IMR-90 (cell line): ENCODE measurements around the gene CNNM3. TPM values are rescaled to one million over a fixed set of nuclear protein-coding genes. Genes with fewer than 3 reads are reported as not detected.

ENCODE experiments used
- ATAC-seq: fragments of 200-7000 bp; cut with Tn5 transposase; 2 replicates; pipeline ENCODE4 v1.9.1; 2020; ENCODE audit warnings: low read depth, mild to moderate bottlenecking, moderate library complexity
- BruUV-seq: library from RNA; stranded (reverse); fragments of 400-500 nt; replicated peaks from 2 replicates; lab custom pipeline; 2021; lab: Mats Ljungman, UMichigan
- CTCF ChIA-PET: fragments of 300-600 bp; formaldehyde crosslinking; extraction: SDS; loops from one replicate; lab custom pipeline; 2021; ENCODE audit warnings: antibody characterized with exemption; lab: Yijun Ruan, JAX
- POLR2A ChIA-PET: fragments of 300-600 bp; sonication (Branson Sonifier 250); formaldehyde crosslinking; loops from one replicate; lab custom pipeline; 2022; ENCODE audit warnings: antibody characterized with exemption; ENCODE audit not compliant: unreplicated experiment; lab: Charles Lee
- DNase-seq: peaks from one replicate; pipeline ENCODE4 v3.0.0; 2013
- H2AFZ ChIP-seq: replicated peaks from 2 replicates; pipeline ENCODE3; 2013; ENCODE audit warnings: low read length, mild to moderate bottlenecking; ENCODE audit not compliant: poor library complexity
- H2AK5ac ChIP-seq: 2 replicates; pipeline ENCODE4 v1.6.1; 2013; ENCODE audit warnings: low read depth, low read length, inconsistent platforms
- H2AK9ac ChIP-seq: replicated peaks from 2 replicates; pipeline ENCODE3; 2013; ENCODE audit warnings: mild to moderate bottlenecking, low read depth, low read length, moderate library complexity; ENCODE audit not compliant: poor library complexity
- H2BK120ac ChIP-seq: 2 replicates; pipeline ENCODE4 v1.6.1; 2013; ENCODE audit warnings: low read depth, low read length, inconsistent platforms
- H2BK15ac ChIP-seq: 3 replicates; pipeline ENCODE4 v1.6.1; 2013; ENCODE audit warnings: low read depth, low read length, inconsistent platforms
- H2BK20ac ChIP-seq: 2 replicates; pipeline ENCODE4 v1.6.1; 2013; ENCODE audit warnings: low read depth, mild to moderate bottlenecking, inconsistent platforms, low read length, moderate library complexity
- H2BK5ac ChIP-seq: 2 replicates; pipeline ENCODE4 v1.6.1; 2013; ENCODE audit warnings: mild to moderate bottlenecking, low read depth, low read length, inconsistent platforms; ENCODE audit not compliant: poor library complexity, severe bottlenecking
- H3K14ac ChIP-seq: replicated peaks from 2 replicates; pipeline ENCODE4 v1.6.1; 2013; ENCODE audit warnings: low read depth, low read length, inconsistent platforms
- H3K18ac ChIP-seq: 2 replicates; pipeline ENCODE4 v1.6.1; 2013; ENCODE audit warnings: low read depth, low read length, control low read depth
- H3K23ac ChIP-seq: 2 replicates; pipeline ENCODE4 v1.6.1; 2013; ENCODE audit warnings: low read depth, low read length, inconsistent platforms
- H3K27ac ChIP-seq: 2 replicates; pipeline ENCODE4 v1.5.1; 2013; ENCODE audit warnings: mild to moderate bottlenecking, control low read depth, low read length; ENCODE audit not compliant: insufficient read depth
- H3K27me3 ChIP-seq: 2 replicates; pipeline ENCODE4 v1.6.1; 2013; ENCODE audit warnings: low read length; ENCODE audit not compliant: control insufficient read depth, insufficient read depth
- H3K36me3 ChIP-seq: 2 replicates; pipeline ENCODE4 v1.6.1; 2013; ENCODE audit warnings: low read length, mixed read lengths; ENCODE audit not compliant: control insufficient read depth, insufficient read depth
- H3K4ac ChIP-seq: 2 replicates; pipeline ENCODE4 v1.6.1; 2013; ENCODE audit warnings: low read depth, low read length, inconsistent platforms
- H3K4me1 ChIP-seq: 2 replicates; pipeline ENCODE4 v1.6.1; 2013; ENCODE audit warnings: low read length, mixed read lengths; ENCODE audit not compliant: control insufficient read depth, insufficient read depth
- H3K4me2 ChIP-seq: 2 replicates; pipeline ENCODE4 v1.6.1; 2013; ENCODE audit warnings: low read depth, mild to moderate bottlenecking, control low read depth, low read length, moderate library complexity
- H3K4me3 ChIP-seq: 2 replicates; pipeline ENCODE4 v1.5.1; 2013; ENCODE audit warnings: low read depth, mild to moderate bottlenecking, control low read depth, low read length, moderate library complexity; ENCODE audit not compliant: insufficient read depth
- H3K56ac ChIP-seq: 2 replicates; pipeline ENCODE4 v1.6.1; 2013; ENCODE audit warnings: low read length, inconsistent platforms; ENCODE audit not compliant: insufficient read depth; ENCODE audit errors: extremely low read depth
- H3K79me1 ChIP-seq, 2 experiments: 2 replicates each; pipeline ENCODE4 v1.6.1; 2013; ENCODE audit warnings: low read length in 2 of 2, inconsistent platforms in 1 of 2, low read depth in 1 of 2
- H3K9ac ChIP-seq: 2 replicates; pipeline ENCODE4 v1.6.1; 2013; ENCODE audit warnings: low read depth, low read length, control low read depth
- H3K9me1 ChIP-seq: 2 replicates; pipeline ENCODE4 v1.6.1; 2013; ENCODE audit warnings: low read length, inconsistent platforms; ENCODE audit not compliant: insufficient read depth
- H3K9me3 ChIP-seq: 2 replicates; pipeline ENCODE4 v1.6.1; 2013; ENCODE audit warnings: low read length; ENCODE audit not compliant: control insufficient read depth, insufficient read depth
- H4K20me1 ChIP-seq: 2 replicates; pipeline ENCODE4 v1.6.1; 2013; ENCODE audit warnings: low read length, inconsistent platforms; ENCODE audit not compliant: insufficient read depth
- H4K5ac ChIP-seq: 2 replicates; pipeline ENCODE4 v1.6.1; 2013; ENCODE audit warnings: mild to moderate bottlenecking, low read depth, low read length, control low read depth
- H4K8ac ChIP-seq, 2 experiments: 2 replicates each; pipeline ENCODE4 v1.6.1; 2013; ENCODE audit warnings: low read depth in 2 of 2, low read length in 2 of 2, control low read depth in 1 of 2, inconsistent platforms in 1 of 2
- H4K91ac ChIP-seq: 2 replicates; pipeline ENCODE4 v1.6.1; 2013; ENCODE audit warnings: low read depth, low read length, inconsistent platforms; ENCODE audit not compliant: insufficient read depth
- BHLHE40 ChIP-seq: fragments of 150-350 bp; IDR thresholded peaks from 2 replicates; pipeline ENCODE4 v1.6.1; 2016; ENCODE audit warnings: mild to moderate bottlenecking, low read depth, low read length
- CEBPB ChIP-seq: IDR thresholded peaks from 2 replicates; pipeline ENCODE4 v1.6.1; 2012; ENCODE audit warnings: low read depth, low read length, improper control_type of control experiment
- CHD1 ChIP-seq: IDR thresholded peaks from 2 replicates; pipeline ENCODE4 v1.6.1; 2012; ENCODE audit warnings: low read depth, low read length, improper control_type of control experiment
- FOS ChIP-seq: fragments of 150-350 bp; IDR thresholded peaks from 2 replicates; pipeline ENCODE4 v1.6.1; 2016; ENCODE audit warnings: low read depth, low read length
- MAFK ChIP-seq: IDR thresholded peaks from 2 replicates; pipeline ENCODE4 v1.6.1; 2012; ENCODE audit warnings: low read depth, low read length, improper control_type of control experiment
- MAZ ChIP-seq: IDR thresholded peaks from 2 replicates; pipeline ENCODE4 v1.6.1; 2012; ENCODE audit warnings: low read depth, mild to moderate bottlenecking, low read length, improper control_type of control experiment, moderate library complexity, borderline replicate concordance
- MXI1 ChIP-seq: IDR thresholded peaks from 2 replicates; pipeline ENCODE4 v1.6.1; 2012; ENCODE audit warnings: low read depth, mild to moderate bottlenecking, low read length, moderate library complexity, borderline replicate concordance
- NFE2L2 ChIP-seq: fragments of 150-350 bp; IDR thresholded peaks from 2 replicates; pipeline ENCODE4 v1.6.1; 2016; ENCODE audit warnings: low read depth, mild to moderate bottlenecking, low read length
- RAD21 ChIP-seq: IDR thresholded peaks from 2 replicates; pipeline ENCODE4 v1.6.1; 2012; ENCODE audit warnings: low read length, improper control_type of control experiment
- RCOR1 ChIP-seq: IDR thresholded peaks from 2 replicates; pipeline ENCODE4 v1.6.1; 2012; ENCODE audit warnings: mild to moderate bottlenecking, low read length, improper control_type of control experiment; ENCODE audit not compliant: insufficient replicate concordance
- RFX5 ChIP-seq: IDR thresholded peaks from 2 replicates; pipeline ENCODE4 v1.8.0; 2012; ENCODE audit warnings: low read depth, mild to moderate bottlenecking, low read length, moderate library complexity
- SMC3 ChIP-seq: fragments of 150-350 bp; IDR thresholded peaks from 2 replicates; pipeline ENCODE4 v1.6.1; 2016; ENCODE audit warnings: low read depth, mild to moderate bottlenecking, antibody characterized with exemption, low read length, moderate library complexity
- USF2 ChIP-seq: fragments of 150-350 bp; IDR thresholded peaks from 2 replicates; pipeline ENCODE4 v1.6.1; 2017; ENCODE audit warnings: mild to moderate bottlenecking, antibody characterized with exemption, low read length, low read depth
- WGBS, 2 experiments: methylation state at CpG; one replicate each; pipeline versions ENCODE4 v1.1.5 to v1.1.7; 2013; ENCODE audit warnings: missing lambda C conversion rate in 2 of 2; ENCODE audit not compliant: insufficient read length in 1 of 2; ENCODE audit errors: extremely low coverage in 2 of 2; 5-methylcytosine and 5-hydroxymethylcytosine counted together
- dilution Hi-C: fragments of 300-500 bp; cut with HindIII; formaldehyde crosslinking; loops from one replicate; pipeline ENCODE4 v1.14.3; 2018; ENCODE audit warnings: low sequenced_read_pairs; ENCODE audit not compliant: unreplicated experiment
- in situ Hi-C: fragments of 300-500 bp; cut with MboI; formaldehyde crosslinking; loops from 3 replicates; pipeline ENCODE4 v1.14.3; 2019; ENCODE audit warnings: low sequenced_read_pairs, inconsistent platforms, mixed read lengths
- intact Hi-C: fragments of 100-400 bp; cut with micrococcal nuclease; formaldehyde crosslinking; loops from 2 replicates; pipeline ENCODE4 v1.10.0; 2022
- polyA plus RNA-seq, 3 experiments: library from polyadenylated mRNA; depleted of rRNA; stranded (reverse); fragments of >200 nt; gene quantifications; 2 replicates each; pipeline ENCODE4 v1.2.3, GENCODE V29; 2012; ENCODE audit warnings: low replicate concordance in 1 of 3
- total RNA-seq: library from RNA; depleted of rRNA; stranded (reverse); fragments of >200 nt; gene quantifications from 2 replicates; pipeline ENCODE4 v1.2.3, GENCODE V29; 2012
- TF ChIP-seq, protein P1 (sequence below): fragments of 150-350 bp; IDR thresholded peaks from 2 replicates; pipeline ENCODE4 v1.6.1; 2016; ENCODE audit warnings: low read depth, mild to moderate bottlenecking, low read length, moderate library complexity, borderline replicate concordance

Gene CNNM3
- total and polyA plus RNA-seq, 2 of the 4 experiments (the other 2 are of a cell fraction), result 2.3 to 6.1 TPM

DNA sequence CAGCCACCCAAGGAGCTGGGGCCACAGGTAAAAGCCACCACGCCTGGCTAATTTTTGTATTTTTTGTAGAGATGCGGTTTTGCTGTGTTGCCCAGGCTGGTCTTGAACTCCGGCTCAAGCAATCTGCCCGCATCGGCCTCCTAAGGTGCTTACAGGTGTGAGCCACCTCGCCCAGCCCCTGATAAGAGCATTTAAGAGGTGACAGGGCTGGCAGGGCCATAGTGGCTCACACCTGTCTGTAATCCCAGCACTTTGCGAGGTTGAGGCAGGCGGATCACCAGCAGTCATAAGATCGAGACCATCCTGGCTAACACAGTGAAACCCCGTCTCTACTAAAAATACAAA is 9.0 kb upstream of the CNNM3 start:
- WGBS, 2 experiments, result 96% methylated on average over 4 of the region's 10 CpGs; no CpG with 5 or more reads in 1 of the 2 experiments
- Histone ChIP-seq H3K27me3 (no peaks in the 10 kb centered on the region), H4K20me1 (no peaks in the 10 kb centered on the region), H3K4ac (no peak overlapping the region), H3K9ac (no peak overlapping the region), H4K8ac (no peak overlapping the region), H3K36me3 (0 out of 2 replicates have a peak, but pooled peaks cover 1% of the 10 kb centered on the region), H3K56ac (no peak overlapping the region), H2BK5ac (no peak overlapping the region), H3K18ac (no peak overlapping the region), H3K27ac (no peak overlapping the region), H3K4me2 (no peak overlapping the region), H3K9me1 (peaks cover 4% of the 10 kb centered on the region; the same call in 1 of the 2 replicates), H3K14ac (no peak overlapping the region), H2BK120ac (no peak overlapping the region), H2BK15ac (no peak overlapping the region), H3K4me1 (peaks cover 4% of the 10 kb centered on the region), H3K9me3 (no peaks in the 10 kb centered on the region), H4K5ac (no peak overlapping the region), H3K23ac (no peak overlapping the region), H3K4me3 (no peak overlapping the region), H2AK9ac (no peak overlapping the region), H2AFZ (no peak overlapping the region), H2AK5ac (no peak overlapping the region), H3K79me1 (no peaks in the 10 kb centered on the region), H2BK20ac (no peak overlapping the region), H4K91ac (no peak overlapping the region)
- no peak for TF ChIP-seq BHLHE40
- no peak for TF ChIP-seq RCOR1
- TF ChIP-seq, protein P1, sequence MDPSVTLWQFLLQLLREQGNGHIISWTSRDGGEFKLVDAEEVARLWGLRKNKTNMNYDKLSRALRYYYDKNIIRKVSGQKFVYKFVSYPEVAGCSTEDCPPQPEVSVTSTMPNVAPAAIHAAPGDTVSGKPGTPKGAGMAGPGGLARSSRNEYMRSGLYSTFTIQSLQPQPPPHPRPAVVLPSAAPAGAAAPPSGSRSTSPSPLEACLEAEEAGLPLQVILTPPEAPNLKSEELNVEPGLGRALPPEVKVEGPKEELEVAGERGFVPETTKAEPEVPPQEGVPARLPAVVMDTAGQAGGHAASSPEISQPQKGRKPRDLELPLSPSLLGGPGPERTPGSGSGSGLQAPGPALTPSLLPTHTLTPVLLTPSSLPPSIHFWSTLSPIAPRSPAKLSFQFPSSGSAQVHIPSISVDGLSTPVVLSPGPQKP, result no peak
- TF ChIP-seq CHD1, result no peak
- TF ChIP-seq USF2, result no peak
- no peak for TF ChIP-seq FOS
- no peak for TF ChIP-seq MXI1
- TF ChIP-seq CEBPB, result no peak
- TF ChIP-seq NFE2L2, result no peak
- no peak for TF ChIP-seq RAD21
- TF ChIP-seq SMC3, result no peak
- TF ChIP-seq RFX5, result no peak
- TF ChIP-seq MAZ, result no peak
- TF ChIP-seq MAFK, result no peak
- DNase-seq, result no peak
- ChIA-PET CTCF (interaction anchor here (0.7 kb wide), 1 partner anchor 169 kb away, joined by 3 read pairs; no protein-coding TSS in a partner anchor), POLR2A (no interaction called here)
- BruUV-seq, result no TSS peak
- in situ Hi-C loops (no loop called here), dilution Hi-C loops (no loop called here), intact Hi-C loops (no loop called here)
- no peak for ATAC-seq
